Jurkat, Clone E6-1 (cell line): Measurements from ENCODE around the gene MED19. TPM values are rescaled to one million over a fixed set of nuclear protein-coding genes. Genes with fewer than 3 reads are reported as not detected.
A peak's percentile ranks its signal among the peaks of the same experiment; 100 is the strongest.
"Not testable (repeated sequence)": the region's sequence is repeated elsewhere in the genome, so short reads cannot be mapped to it uniquely, and the experiment has no call there.

Experiments used
- DNase-seq: peaks from one replicate; pipeline ENCODE4 v3.0.0-alpha.2; 2011; ENCODE audit warnings: low read depth, low spot score
- H3K4me3 ChIP-seq: 2 replicates; pipeline ENCODE4 v1.5.1; 2011; ENCODE audit warnings: mild to moderate bottlenecking, low read length, control low read depth, moderate library complexity
- polyA plus RNA-seq: library from polyadenylated mRNA; unstranded; fragments of >200 nt; gene quantifications from one replicate; pipeline ENCODE4 v1.2.1, GENCODE V29; 2012; ENCODE audit warnings: missing spikeins; ENCODE audit not compliant: insufficient read length, insufficient read depth

MED19 gene
- polyA plus RNA-seq = 27.7 TPM

- peak; percentile 56 for DNase-seq
Measured at GRCh38 chr11:57711414-57712255, at the start of gene MED19. Gene MED19 (minus strand): TSS chr11:57712215. CDS start chr11:57712179, 36 bp downstream.

GRCh38 chr11:57758174-57758573 lies 46.2 kb upstream of the MED19 start:
- no peak for DNase-seq
- no peak overlapping the region for H3K4me3 ChIP-seq

More at GRCh38 chr11:57711414-57712255, at the start of gene MED19:
- H3K4me3 ChIP-seq = peak within 1 kb of the TSS; percentile 100

GRCh38 chr11:57752954-57753353 lies 40.9 kb upstream of the MED19 start:
- no peak for DNase-seq
- no peak overlapping the region for H3K4me3 ChIP-seq

GRCh38 chr11:57751676-57752253 lies 39.8 kb upstream of the MED19 start, which contains the start of gene BTBD18:
Gene BTBD18 (minus strand): TSS chr11:57751819. CDS start chr11:57751188, 631 bp downstream.
- no peak within 1 kb of the TSS for H3K4me3 ChIP-seq
- DNase-seq = no peak

- DNase-seq = no peak
- no peak overlapping the region for H3K4me3 ChIP-seq
Measured at GRCh38 chr11:57751176-57751575, 39.2 kb upstream of the MED19 start.

GRCh38 chr11:57746920-57747319 lies 34.9 kb upstream of the MED19 start:
- no peak overlapping the region for H3K4me3 ChIP-seq
- no peak for DNase-seq

GRCh38 chr11:57745206-57745605 lies 33.2 kb upstream of the MED19 start:
- no peak for DNase-seq
- no peak overlapping the region for H3K4me3 ChIP-seq

GRCh38 chr11:57744357-57744756 lies 32.3 kb upstream of the MED19 start:
- no peak for DNase-seq
- H3K4me3 ChIP-seq = no peak overlapping the region

- DNase-seq = no peak
- H3K4me3 ChIP-seq = peak overlapping the region; percentile 97
Measured at GRCh38 chr11:57742087-57742452, 30.1 kb upstream of the MED19 start.

GRCh38 chr11:57741132-57742086 lies 29.4 kb upstream of the MED19 start, which contains the start of gene SELENOH:
Gene SELENOH (plus strand): TSS chr11:57741491. CDS start chr11:57741596, 105 bp downstream.
- H3K4me3 ChIP-seq = peak within 1 kb of the TSS; percentile 97
- peak; percentile 98 for DNase-seq

GRCh38 chr11:57735619-57736298 lies 23.7 kb upstream of the MED19 start:
- DNase-seq = no peak

GRCh38 chr11:57732661-57733060 lies 20.6 kb upstream of the MED19 start:
- no peak overlapping the region for H3K4me3 ChIP-seq
- DNase-seq = no peak

More at GRCh38 chr11:57735619-57736298, 23.7 kb upstream of the MED19 start:
- H3K4me3 ChIP-seq = no peak overlapping the region

GRCh38 chr11:57729479-57729878 lies 17.5 kb upstream of the MED19 start:
- H3K4me3 ChIP-seq = no peak overlapping the region
- DNase-seq = no peak

- H3K4me3 ChIP-seq = no peak overlapping the region
- DNase-seq = no peak
Measured at GRCh38 chr11:57728829-57729228, 16.8 kb upstream of the MED19 start.

GRCh38 chr11:57727185-57727584 lies 15.2 kb upstream of the MED19 start:
- H3K4me3 ChIP-seq = no peak overlapping the region
- no peak for DNase-seq

GRCh38 chr11:57716726-57717125 lies 4.7 kb upstream of the MED19 start:
- not testable (repeated sequence) for DNase-seq, H3K4me3 ChIP-seq

- H3K4me3 ChIP-seq = peak overlapping the region; percentile 100
- DNase-seq = no peak
Measured at GRCh38 chr11:57713835-57714234, 1.8 kb upstream of the MED19 start.

GRCh38 chr11:57712256-57713150 lies 488 bp upstream of the MED19 start, which contains the start of gene TMX2:
Gene TMX2 (plus strand): TSS chr11:57712593. CDS start chr11:57712619, 26 bp downstream.
- H3K4me3 ChIP-seq = peak within 1 kb of the TSS; percentile 100
- peak; percentile 99 for DNase-seq
